Suprapubic skin (tissue), 4 donors: ENCODE data around the gene ADAMTS2.

Source experiments
- CTCF ChIP-seq, 2 donors: fragments of 200-600 bp in 1 of 2; fragments of 450-650 bp in 1 of 2; sonication (generic) in 1 of 2; IDR thresholded peaks; one replicate each; pipeline ENCODE4 v1.5.1; 2016 to 2019; ENCODE audit warnings: antibody characterized with exemption in 2 of 2, mild to moderate bottlenecking in 1 of 2, moderate library complexity in 1 of 2
- EP300 ChIP-seq: sonication (generic); formaldehyde crosslinking; IDR thresholded peaks from one replicate; pipeline ENCODE4 v1.6.1; 2017; ENCODE audit warnings: antibody characterized with exemption
- POLR2A ChIP-seq, 2 donors: fragments of 450-650 bp; IDR thresholded peaks; one replicate each; pipeline ENCODE4 v1.6.1; 2017; ENCODE audit warnings: antibody characterized with exemption in 2 of 2, mild to moderate bottlenecking in 2 of 2, moderate library complexity in 2 of 2
- POLR2AphosphoS5 ChIP-seq, 3 donors: sonication (generic); formaldehyde crosslinking; IDR thresholded peaks; one replicate each; pipeline ENCODE4 v1.6.1; 2017; ENCODE audit warnings: antibody characterized with exemption in 3 of 3

DNA sequence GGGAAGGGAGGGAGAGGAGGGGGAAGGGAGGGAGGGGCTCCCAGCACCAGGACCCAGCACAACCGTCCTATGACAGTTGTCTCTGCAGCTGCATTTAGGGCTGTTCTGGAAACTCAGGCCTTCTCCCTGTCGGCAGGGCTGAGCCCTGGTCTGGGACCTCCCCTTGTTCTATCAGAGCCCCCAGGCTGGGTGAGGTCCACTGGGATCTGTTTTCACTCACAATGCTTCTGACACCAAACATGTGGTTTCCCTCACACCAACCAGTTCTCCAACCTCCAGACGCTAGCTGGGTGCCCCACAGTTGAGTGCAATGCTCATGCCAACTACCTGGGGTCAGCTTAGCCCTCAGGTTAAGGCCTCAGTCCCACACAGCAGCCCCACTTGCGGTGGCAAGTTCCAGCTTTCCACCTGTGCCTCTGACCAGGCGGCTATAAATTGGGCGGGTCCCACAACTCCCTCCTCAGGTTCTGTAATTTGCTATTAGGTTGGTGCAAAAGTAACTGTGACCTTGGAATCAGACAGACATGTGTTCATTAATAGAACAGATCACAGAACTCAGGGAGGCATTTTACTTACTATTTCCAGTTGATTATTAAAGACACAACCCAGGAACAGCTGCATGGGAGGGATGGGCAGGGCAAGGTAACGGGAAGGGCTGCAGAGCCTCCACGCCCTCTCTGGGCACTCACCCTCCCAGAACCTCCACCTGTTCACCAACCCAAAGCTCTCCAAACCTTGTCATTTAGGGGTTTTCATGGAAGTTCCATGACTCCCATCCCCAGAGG lies 13.5 kb downstream of the ADAMTS2 start:
- TF ChIP-seq CTCF (IDR thresholded peaks at IDR 0.05) (no peak), POLR2AphosphoS5 (IDR thresholded peaks at IDR 0.05) (no peak), POLR2A (IDR thresholded peaks at IDR 0.05) (no peak), EP300 (no peak)
